Measurements from ENCODE around the gene CRTAP. TPM values are rescaled to one million over a fixed set of nuclear protein-coding genes. Genes with fewer than 3 reads are reported as not detected.

The CRTAP gene
- total RNA-seq, 2 donors from 2014 or later, result 182 to 229 TPM

- Histone ChIP-seq H3K4me3 (no peak overlapping the region), H3K27me3 (replicated peaks; ENCODE audit: insufficient read depth) (no peaks in the 10 kb centered on the region), H3K9me3 (no peaks in the 10 kb centered on the region), H3K27ac (no peak overlapping the region), H3K4me1 (replicated peaks) (no peaks in the 10 kb centered on the region), H3K36me3 (no peaks in the 10 kb centered on the region)
- no peak for DNase-seq (ENCODE audit: low spot score)
- 74% methylated on average over 1 of the region's 1 CpG for WGBS
- intact Hi-C loops (cut with DNase I), result no loop called here
- no peak for TF ChIP-seq CTCF (IDR thresholded peaks at IDR 0.05)
- TF ChIP-seq POLR2AphosphoS5 (IDR thresholded peaks at IDR 0.05), result no peak
- TF ChIP-seq POLR2A (IDR thresholded peaks at IDR 0.05), result no peak
Observed at GRCh38 chr3:33194303-33194702, 80.5 kb downstream of the CRTAP start.

GRCh38 chr3:33196538-33196937 lies 82.7 kb downstream of the CRTAP start:
- Histone ChIP-seq H3K27ac (no peak overlapping the region), H3K36me3 (no peaks in the 10 kb centered on the region), H3K4me1 (replicated peaks) (no peaks in the 10 kb centered on the region), H3K4me3 (no peak overlapping the region), H3K9me3 (no peaks in the 10 kb centered on the region), H3K27me3 (replicated peaks; ENCODE audit: insufficient read depth) (no peaks in the 10 kb centered on the region)
- no peak for TF ChIP-seq POLR2AphosphoS5 (IDR thresholded peaks at IDR 0.05)
- TF ChIP-seq POLR2A (IDR thresholded peaks at IDR 0.05), result no peak
- no peak for TF ChIP-seq CTCF (IDR thresholded peaks at IDR 0.05)
- WGBS, result 39% methylated on average over 3 of the region's 3 CpGs
- intact Hi-C loops (cut with DNase I), result no loop called here
- DNase-seq (ENCODE audit: low spot score), result no peak

Small RNA genes within 50 kb of the gene (small RNA-seq; reads per million reads assigned to genes)
- gene AC123900.1, result 0 reads per million in 2 donors
- gene RN7SL296P, result 0 reads per million in 2 donors
- 0 reads per million in 2 donors for gene SUMO2P10

Other genes starting within 250 kb of the CRTAP start
- 1 to 10 TPM in 1 of 2 donors, under 1 TPM in 1; 0.14 to 1.2 TPM for gene CCR4, start 162.4 kb upstream of the CRTAP start, total RNA-seq
- gene GLB1, start 16.9 kb upstream of the CRTAP start, total RNA-seq, result 10 to 100 TPM; 49.5 to 77.5 TPM
- 1 to 10 TPM; 7.2 to 7.6 TPM for gene TMPPE, start 16.9 kb upstream of the CRTAP start, total RNA-seq
- 1 to 10 TPM in 1 of 2 donors, under 1 TPM in 1; 0.77 to 6.9 TPM for gene SUSD5, start 104.8 kb downstream of the CRTAP start, total RNA-seq
- 10 to 100 TPM in 1 of 2 donors, 1 to 10 TPM in 1; 3.7 to 16.6 TPM for gene FBXL2, start 163.4 kb downstream of the CRTAP start, total RNA-seq